GM21723 (cell line): ENCODE results near the gene PAXX.

Experiments used
- ATAC-seq: cut with Tn5 transposase; IDR thresholded peaks from one replicate; pipeline ENCODE4 v1.9.1; 2021; ENCODE audit warnings: mild to moderate bottlenecking, moderate library complexity; ENCODE audit not compliant: unreplicated experiment

Gene PAXX

GRCh38 chr9:136980669-136981478 is 11.3 kb upstream of the PAXX start:
- ATAC-seq: no peak

DNA sequence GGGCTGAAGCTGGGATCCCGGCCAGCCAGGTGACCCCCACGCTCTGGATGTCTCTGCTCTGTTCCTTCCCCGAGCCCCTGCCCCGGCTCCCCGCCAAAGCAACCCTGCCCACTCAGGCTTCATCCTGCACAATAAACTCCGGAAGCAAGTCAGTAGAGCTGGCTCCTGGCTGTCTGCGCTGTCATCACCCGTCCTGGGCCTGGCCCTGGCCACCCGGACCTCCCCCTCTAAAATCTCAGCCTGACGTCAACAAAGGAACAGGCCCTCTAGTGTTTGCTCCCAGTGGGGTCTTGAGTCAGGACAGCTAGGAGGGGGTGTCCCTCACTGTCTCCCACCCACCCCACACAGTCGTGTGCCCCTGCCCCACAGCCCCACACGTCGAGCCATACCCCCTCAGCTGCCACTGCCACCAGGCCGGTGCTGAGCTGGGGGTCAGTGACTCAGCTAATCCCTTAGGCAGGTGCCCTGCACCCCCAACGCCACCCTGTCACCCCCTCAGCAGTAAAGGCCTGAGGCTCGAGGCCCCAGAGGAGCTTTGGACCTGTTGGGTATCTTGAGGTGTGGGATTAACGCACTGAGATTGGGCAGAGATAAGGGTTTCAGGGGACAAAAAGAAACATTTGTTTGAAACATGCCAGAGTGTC is 10.5 kb upstream of the PAXX start:
- ATAC-seq: no peak

DNA sequence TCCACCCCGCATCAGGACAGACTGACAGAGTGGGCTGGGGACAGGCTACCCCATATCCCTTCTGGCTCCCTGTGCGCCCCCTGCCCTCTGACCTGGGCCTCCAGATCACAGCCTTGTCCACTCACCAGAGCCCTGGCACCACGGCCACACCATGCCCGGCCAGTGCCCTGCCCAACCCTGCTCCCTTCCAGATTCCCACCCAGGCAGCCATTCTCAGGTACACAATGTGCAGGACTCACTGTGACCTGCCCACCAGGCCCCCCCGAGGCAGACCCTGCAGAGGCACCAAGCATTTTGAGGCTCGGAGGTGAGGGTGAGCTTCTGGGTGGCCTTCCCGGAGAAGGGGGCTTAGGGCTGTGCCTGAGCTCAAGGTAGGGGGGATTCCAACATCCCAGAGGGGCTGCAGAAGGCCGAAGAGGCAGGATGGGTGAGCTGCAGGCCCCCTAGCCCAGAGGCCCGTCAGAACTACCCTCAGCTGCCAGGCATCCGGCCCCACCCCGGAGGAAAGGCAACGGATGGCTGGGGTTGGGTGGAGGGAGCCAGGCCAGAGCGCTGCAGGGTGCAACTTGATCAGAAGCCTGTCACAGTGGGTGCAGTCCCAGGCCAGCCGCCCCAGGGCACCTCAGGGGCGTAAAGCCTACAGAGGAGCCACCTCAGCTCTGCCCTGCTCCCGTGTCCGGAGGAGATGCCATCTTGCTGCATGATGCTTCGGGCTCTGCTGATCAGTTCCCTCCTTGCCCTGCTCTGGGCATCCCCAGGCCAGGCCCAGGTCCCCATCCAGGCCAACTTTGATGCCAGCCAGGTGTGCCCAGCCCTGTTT is 9.8 kb upstream of the PAXX start, which contains the start of gene LCNL1:
Gene LCNL1, plus strand, starts transcription at position 762 of the 820 bp plus-strand sequence. CDS start 594 bp downstream, outside the sequence.
- ATAC-seq: no peak

- ATAC-seq: no peak
Measured at GRCh38 chr9:136983167-136983566, 9.1 kb upstream of the PAXX start.

DNA sequence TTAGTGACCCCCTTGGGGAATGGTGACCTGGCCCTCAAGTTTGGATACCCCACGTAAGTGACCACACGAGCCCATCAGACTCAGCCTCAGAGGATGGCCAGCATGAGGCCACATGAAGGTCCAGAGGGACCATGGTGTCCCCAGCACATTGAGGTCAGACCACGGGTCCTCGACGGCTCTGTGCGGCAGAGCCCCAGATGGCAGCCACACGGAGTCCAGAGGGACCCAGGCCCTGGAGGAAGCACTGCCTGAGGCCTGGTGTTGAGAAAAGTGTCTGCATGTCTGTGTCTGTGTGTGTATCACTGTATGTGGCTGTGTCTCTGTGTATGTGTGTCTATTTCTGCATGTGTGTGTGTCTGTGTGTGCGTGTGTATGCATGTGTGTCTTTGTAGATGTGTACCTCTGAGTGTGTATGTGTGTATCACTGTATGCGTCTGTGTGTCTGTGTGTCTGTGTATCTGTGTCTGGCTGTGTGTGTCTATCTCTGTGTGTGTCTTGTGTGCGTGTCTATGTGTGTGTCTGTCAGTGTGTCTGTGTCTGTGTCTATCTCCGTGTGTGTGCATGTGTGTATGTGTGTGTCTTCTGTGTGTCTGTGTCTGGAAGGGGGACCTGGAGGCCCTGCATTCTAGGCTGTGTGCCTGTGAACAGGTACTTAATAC is 8.4 kb upstream of the PAXX start:
- ATAC-seq: no peak

- no peak for ATAC-seq
Measured at GRCh38 chr9:136984464-136985026, 7.7 kb upstream of the PAXX start.

DNA sequence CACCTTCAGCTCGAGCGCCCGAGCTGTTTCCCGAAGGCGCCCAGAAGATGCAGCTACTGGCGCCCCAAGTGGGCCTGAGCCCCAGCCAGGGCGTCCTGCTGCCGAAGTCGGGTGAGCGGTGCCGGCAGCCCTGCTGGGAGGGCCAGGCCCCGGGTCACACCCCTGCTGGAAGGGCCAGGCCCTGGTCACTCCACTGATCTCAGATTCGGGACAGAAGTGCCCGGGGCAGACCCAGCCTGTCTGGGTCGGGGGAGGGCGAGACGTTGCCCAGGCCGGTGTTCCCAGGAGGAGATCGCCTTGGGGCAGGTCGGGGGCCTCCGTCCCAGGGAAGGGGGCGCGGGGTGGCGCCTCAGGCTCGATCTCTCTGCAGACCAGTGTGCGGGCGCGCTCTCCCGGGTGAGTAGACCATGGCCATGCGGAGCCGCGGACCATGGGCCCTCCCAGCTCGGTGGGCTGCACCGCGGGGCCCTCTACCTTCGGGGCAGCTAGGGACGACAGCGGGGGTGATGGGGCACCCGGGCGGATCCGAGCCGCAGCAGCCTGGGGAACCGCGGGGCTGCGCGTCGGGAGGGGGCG is 7.1 kb upstream of the PAXX start:
- no peak for ATAC-seq

- ATAC-seq: no peak
Measured at GRCh38 chr9:136985853-136986252, 6.4 kb upstream of the PAXX start.

GRCh38 chr9:136988872-136989271 is 3.4 kb upstream of the PAXX start:
- no peak for ATAC-seq

DNA sequence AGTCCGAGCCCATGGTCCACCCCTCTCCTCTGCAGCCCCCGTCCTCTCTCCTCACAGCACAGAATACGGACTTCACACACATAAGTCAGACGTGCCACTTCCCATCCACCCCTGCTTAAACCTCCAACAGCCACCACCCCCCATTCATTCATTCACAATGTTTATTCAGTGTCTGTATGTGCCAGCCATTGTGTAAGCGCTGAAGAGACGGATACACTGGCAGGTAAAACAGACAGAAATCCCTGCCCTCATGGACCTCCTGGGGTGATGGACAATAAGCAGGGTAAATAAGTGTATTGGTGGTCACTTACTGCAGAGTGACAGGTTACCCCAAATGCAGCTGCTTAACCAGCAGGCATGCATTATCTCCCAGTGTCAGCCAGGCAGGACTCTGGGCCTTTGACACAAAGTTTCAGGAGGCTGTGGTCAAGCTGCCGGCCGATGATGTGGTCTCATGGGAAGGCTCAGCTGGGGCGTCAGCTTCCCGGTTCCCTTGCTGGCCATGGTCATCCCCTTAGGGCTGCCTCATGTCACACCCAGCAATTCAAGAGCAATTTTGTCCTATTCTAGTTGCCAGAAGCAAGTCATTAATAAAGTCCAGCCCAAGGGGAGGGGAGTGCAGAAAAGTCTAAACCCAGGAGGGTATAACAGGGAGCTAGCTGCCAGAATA is 1.8 kb upstream of the PAXX start:
- no peak for ATAC-seq

GRCh38 chr9:136992819-136993369 is 672 bp downstream of the PAXX start:
- peak; percentile 6 for ATAC-seq

- no peak for ATAC-seq
Measured at GRCh38 chr9:136994180-136994887, 2.1 kb downstream of the PAXX start.

DNA sequence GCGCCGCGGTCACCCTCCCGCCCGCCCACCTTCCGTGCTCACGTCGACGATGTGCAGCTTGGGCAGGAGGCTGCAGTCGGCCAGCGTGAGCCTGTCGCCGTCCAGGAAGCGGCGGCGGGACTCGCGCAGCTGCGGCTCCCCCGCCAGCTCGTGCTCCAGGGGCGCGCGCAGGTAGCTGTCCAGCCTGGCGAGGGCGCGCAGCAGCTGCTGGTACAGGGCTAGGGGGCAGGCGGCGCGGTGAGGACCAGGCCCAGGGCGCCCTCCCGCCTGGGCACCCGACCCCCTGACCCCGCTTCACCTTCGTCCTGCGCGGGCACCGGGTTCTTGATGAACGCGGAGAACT is 2.6 kb downstream of the PAXX start:
- ATAC-seq: no peak

DNA sequence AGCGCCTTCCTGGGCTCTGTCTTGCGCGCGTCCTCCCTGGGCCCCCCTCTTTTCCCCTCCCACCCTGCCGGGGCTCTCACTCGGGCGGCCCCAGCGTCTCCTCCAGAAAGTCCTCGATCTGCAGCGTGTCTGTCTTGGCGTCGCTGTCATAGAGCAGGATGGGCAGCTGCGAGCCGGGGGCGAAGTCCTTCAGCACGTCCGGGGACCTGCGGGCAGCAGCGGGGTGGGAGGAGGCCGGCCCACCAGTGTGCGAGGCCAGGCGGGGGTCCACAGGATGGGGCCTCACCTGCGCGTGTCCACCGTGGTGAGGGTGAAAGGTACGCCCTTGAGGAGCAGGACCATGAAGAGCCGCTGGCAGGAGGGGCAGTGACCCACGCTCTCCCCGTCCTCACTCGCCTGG is 3.1 kb downstream of the PAXX start:
- no peak for ATAC-seq

DNA sequence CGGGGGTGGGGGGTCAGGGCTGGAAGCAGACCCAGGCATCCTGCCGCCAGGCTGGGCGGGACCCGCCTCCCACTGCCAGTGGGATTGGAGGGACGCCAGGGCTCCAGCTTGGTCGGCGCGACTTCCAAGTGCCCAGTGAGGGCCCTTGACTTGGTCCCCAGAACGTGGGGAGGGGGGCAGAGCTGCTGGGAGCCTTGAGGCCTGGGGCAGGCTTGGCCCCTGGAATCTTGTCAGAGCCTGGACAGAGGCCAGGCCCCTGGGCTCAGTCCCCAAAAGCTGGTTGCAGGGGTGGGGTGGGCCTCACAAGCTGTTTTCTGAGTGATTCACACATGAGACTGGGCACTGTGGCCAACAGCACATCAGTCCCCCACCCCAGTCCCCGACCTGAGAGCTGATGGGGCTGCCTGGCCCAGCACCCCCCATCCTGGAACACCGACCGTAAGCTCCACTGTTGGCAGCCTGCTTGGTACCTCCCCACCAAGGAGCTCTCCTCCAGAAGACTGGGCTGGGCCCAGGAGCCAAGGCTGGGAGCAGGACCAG is 3.6 kb downstream of the PAXX start:
- no peak for ATAC-seq

GRCh38 chr9:136996361-136997292 is 4.4 kb downstream of the PAXX start, which contains the start of gene CLIC3:
TSS of gene CLIC3 (minus strand) at chr9:136996568. CDS start at chr9:136996543, 25 bp downstream.
- no peak for ATAC-seq

DNA sequence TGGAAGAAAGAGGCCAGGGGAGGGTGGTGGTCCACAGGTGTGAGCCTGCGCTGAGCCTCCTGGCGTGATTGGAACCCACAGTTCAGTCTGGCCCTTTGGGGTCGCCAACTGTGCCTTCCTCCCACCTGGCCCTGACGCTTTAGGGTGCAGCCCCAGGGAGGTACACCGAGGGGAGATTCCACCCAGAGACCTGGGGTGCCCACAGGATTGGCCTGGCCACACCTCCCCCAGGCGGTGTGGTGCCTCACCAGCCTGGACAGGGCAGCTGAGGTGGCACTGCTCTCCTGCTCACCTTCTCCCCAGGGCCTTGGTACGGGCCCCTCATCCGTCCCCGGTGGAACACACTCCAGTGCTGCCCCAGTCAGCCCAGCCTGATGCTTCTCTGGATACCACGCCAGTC is 5.1 kb downstream of the PAXX start:
- ATAC-seq: no peak
